ENCODE data around the gene PLCD3.

DNA sequence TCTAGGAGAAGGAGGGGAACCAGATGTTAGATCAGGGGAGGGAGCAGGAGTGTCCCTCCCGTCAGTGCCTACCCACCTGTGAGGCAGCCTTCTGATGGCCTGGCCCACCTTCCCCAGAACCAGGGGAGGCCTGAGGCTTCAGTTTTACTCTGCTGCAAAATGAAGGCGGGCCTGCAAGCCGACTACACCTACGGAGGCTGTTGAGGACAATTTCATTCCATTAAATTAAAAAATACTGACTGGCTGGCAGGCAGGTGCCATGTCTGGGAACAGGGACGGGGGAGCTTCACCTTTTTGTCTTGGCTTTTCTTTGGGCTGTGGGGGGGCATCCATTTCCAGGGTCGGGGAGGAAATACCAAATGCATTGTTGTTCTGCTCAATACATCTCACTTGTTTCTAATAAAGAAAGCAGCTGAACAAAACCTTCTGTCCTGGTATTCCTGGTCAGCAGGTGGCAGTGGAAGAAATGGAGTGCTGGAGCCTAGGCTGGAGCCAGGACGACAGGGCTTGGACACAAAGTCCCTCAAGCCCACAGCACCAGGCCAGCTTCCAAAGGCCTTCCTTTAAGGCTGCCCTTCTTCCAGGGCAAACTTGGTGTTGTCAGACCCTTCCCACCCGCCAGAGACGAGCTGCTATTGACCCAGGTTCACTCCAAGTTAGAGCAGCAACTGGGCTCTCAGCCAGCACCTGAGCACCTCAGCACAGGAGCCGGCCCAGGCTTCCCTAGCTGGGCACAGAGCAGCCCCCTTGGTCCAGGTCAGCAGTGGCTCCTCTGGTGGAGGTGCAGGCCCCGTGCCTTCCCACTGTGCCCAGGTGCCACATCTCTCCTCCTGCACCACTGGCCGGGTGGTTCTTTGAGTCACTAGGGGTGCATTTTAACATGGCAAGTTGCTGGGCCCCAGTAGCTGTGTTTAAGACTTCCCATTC, 23.5 kb downstream of the PLCD3 start:
- TF ChIP-seq POLR2A (IDR thresholded peaks at IDR 0.05) (no peak), CTCF (IDR thresholded peaks at IDR 0.05) (peak in 1 of 7 experiments; percentile 8)
